Activated T-cell treated with anti-CD3 and anti-CD28 coated beads, Interleukin-2, amount 50 U/mL, for 4 hours (primary cell): Measurements from ENCODE around the gene STXBP4. TPM values are rescaled to one million over a fixed set of nuclear protein-coding genes. Genes with fewer than 3 reads are reported as not detected.

ENCODE experiments used
- ATAC-seq, 2 donors: fragments of 200-7000 bp; cut with Tn5 transposase; one replicate each; pipeline ENCODE4 v1.10.0; 2021
- DNase-seq: peaks from one replicate; pipeline ENCODE4 v3.0.0-alpha.2; 2020
- H3K27me3 Mint-ChIP-seq: one replicate; pipeline ENCODE4 v1.8.0; 2021; ENCODE audit warnings: low read depth, mixed read lengths
- H3K36me3 Mint-ChIP-seq: one replicate; pipeline ENCODE4 v1.8.0; 2022; ENCODE audit warnings: mixed read lengths; ENCODE audit not compliant: insufficient read depth
- H3K4me1 Mint-ChIP-seq: one replicate; pipeline ENCODE4 v1.8.0; 2021; ENCODE audit warnings: low read depth, mixed read lengths
- H3K4me3 Mint-ChIP-seq: one replicate; pipeline ENCODE4 v1.8.0; 2021; ENCODE audit warnings: mild to moderate bottlenecking, moderate library complexity, mixed read lengths
- H3K9me3 Mint-ChIP-seq: one replicate; pipeline ENCODE4 v1.8.0; 2021; ENCODE audit warnings: mixed read lengths
- total RNA-seq, 3 donors: library from RNA; stranded (reverse); gene quantifications; one replicate each; pipeline ENCODE4 v1.2.1, GENCODE V29; 2021

The STXBP4 gene
- total RNA-seq, 3 donors from 2014 or later = 5.1 to 8.1 (median 5.3) TPM

GRCh38 chr17:54980375-54980774, 11.8 kb downstream of the STXBP4 start:
- no peak for DNase-seq
- no peak for ATAC-seq
- H3K27me3 Mint-ChIP-seq = no peaks in the 10 kb centered on the region
- H3K4me3 Mint-ChIP-seq = no peak overlapping the region
- peaks cover 4% of the 10 kb centered on the region for H3K9me3 Mint-ChIP-seq
- H3K4me1 Mint-ChIP-seq = peaks cover 4% of the 10 kb centered on the region
- peaks cover 4% of the 10 kb centered on the region for H3K36me3 Mint-ChIP-seq

- ATAC-seq (no peak), DNase-seq (no peak)
- H3K9me3 Mint-ChIP-seq = peaks cover 4% of the 10 kb centered on the region
- peaks cover 2% of the 10 kb centered on the region for H3K4me1 Mint-ChIP-seq
- H3K27me3 Mint-ChIP-seq = no peaks in the 10 kb centered on the region
- H3K4me3 Mint-ChIP-seq = no peak overlapping the region
- no peaks in the 10 kb centered on the region for H3K36me3 Mint-ChIP-seq
These were observed 13.8 kb downstream of the STXBP4 start for GRCh38 chr17:54982399-54982798.

GRCh38 chr17:54983260-54983659, 14.7 kb downstream of the STXBP4 start:
- no peaks in the 10 kb centered on the region for H3K27me3 Mint-ChIP-seq
- H3K4me3 Mint-ChIP-seq = no peak overlapping the region
- ATAC-seq (no peak), DNase-seq (no peak)
- peaks cover 4% of the 10 kb centered on the region for H3K9me3 Mint-ChIP-seq
- peaks cover 2% of the 10 kb centered on the region for H3K4me1 Mint-ChIP-seq
- H3K36me3 Mint-ChIP-seq = no peaks in the 10 kb centered on the region

- Mint-ChIP-seq H3K36me3 (no peaks in the 10 kb centered on the region), H3K4me1 (no peaks in the 10 kb centered on the region), H3K9me3 (no peaks in the 10 kb centered on the region), H3K27me3 (no peaks in the 10 kb centered on the region), H3K4me3 (no peak overlapping the region)
- ATAC-seq = no peak
- no peak for DNase-seq
These were observed 16.9 kb downstream of the STXBP4 start for GRCh38 chr17:54985476-54985875.

GRCh38 chr17:54990118-54990517, 21.6 kb downstream of the STXBP4 start:
- ATAC-seq (no peak), DNase-seq (no peak)
- peaks cover 3% of the 10 kb centered on the region for H3K36me3 Mint-ChIP-seq
- H3K27me3 Mint-ChIP-seq = no peaks in the 10 kb centered on the region
- H3K4me1 Mint-ChIP-seq = no peaks in the 10 kb centered on the region
- no peak overlapping the region for H3K4me3 Mint-ChIP-seq
- no peaks in the 10 kb centered on the region for H3K9me3 Mint-ChIP-seq

GRCh38 chr17:54991567-54991966, 23.0 kb downstream of the STXBP4 start:
- Mint-ChIP-seq H3K27me3 (no peaks in the 10 kb centered on the region), H3K4me1 (no peaks in the 10 kb centered on the region), H3K9me3 (no peaks in the 10 kb centered on the region), H3K4me3 (no peak overlapping the region), H3K36me3 (peaks cover 6% of the 10 kb centered on the region)
- no peak for ATAC-seq
- no peak for DNase-seq

- H3K9me3 Mint-ChIP-seq = no peaks in the 10 kb centered on the region
- ATAC-seq (peak in 1 of 2 donors; percentile 37), DNase-seq (no peak)
- peaks cover 8% of the 10 kb centered on the region for H3K36me3 Mint-ChIP-seq
- no peaks in the 10 kb centered on the region for H3K4me1 Mint-ChIP-seq
- H3K4me3 Mint-ChIP-seq = no peak overlapping the region
- H3K27me3 Mint-ChIP-seq = no peaks in the 10 kb centered on the region
These were observed 24.5 kb downstream of the STXBP4 start for GRCh38 chr17:54992797-54993639.

GRCh38 chr17:54996441-54996840, 27.9 kb downstream of the STXBP4 start:
- Mint-ChIP-seq H3K27me3 (no peaks in the 10 kb centered on the region), H3K4me3 (no peak overlapping the region), H3K4me1 (no peaks in the 10 kb centered on the region), H3K36me3 (peaks cover 8% of the 10 kb centered on the region), H3K9me3 (no peaks in the 10 kb centered on the region)
- DNase-seq = no peak
- ATAC-seq = no peak

- ATAC-seq = no peak
- H3K4me1 Mint-ChIP-seq = no peaks in the 10 kb centered on the region
- no peak overlapping the region for H3K4me3 Mint-ChIP-seq
- H3K27me3 Mint-ChIP-seq = no peaks in the 10 kb centered on the region
- no peak for DNase-seq
- H3K9me3 Mint-ChIP-seq = no peaks in the 10 kb centered on the region
- H3K36me3 Mint-ChIP-seq = peaks cover 4% of the 10 kb centered on the region
These were observed 33.9 kb downstream of the STXBP4 start for GRCh38 chr17:55002458-55002857.

GRCh38 chr17:55004484-55004883, 35.9 kb downstream of the STXBP4 start:
- H3K27me3 Mint-ChIP-seq = no peaks in the 10 kb centered on the region
- no peak for ATAC-seq
- H3K4me3 Mint-ChIP-seq = no peak overlapping the region
- H3K4me1 Mint-ChIP-seq = no peaks in the 10 kb centered on the region
- H3K9me3 Mint-ChIP-seq = no peaks in the 10 kb centered on the region
- no peak for DNase-seq
- H3K36me3 Mint-ChIP-seq = peaks cover 12% of the 10 kb centered on the region

GRCh38 chr17:55005520-55005919, 37.0 kb downstream of the STXBP4 start:
- peaks cover 12% of the 10 kb centered on the region for H3K36me3 Mint-ChIP-seq
- ATAC-seq (no peak), DNase-seq (no peak)
- no peaks in the 10 kb centered on the region for H3K27me3 Mint-ChIP-seq
- H3K4me1 Mint-ChIP-seq = no peaks in the 10 kb centered on the region
- H3K4me3 Mint-ChIP-seq = no peak overlapping the region
- no peaks in the 10 kb centered on the region for H3K9me3 Mint-ChIP-seq

- Mint-ChIP-seq H3K9me3 (no peaks in the 10 kb centered on the region), H3K36me3 (peaks cover 12% of the 10 kb centered on the region), H3K27me3 (no peaks in the 10 kb centered on the region), H3K4me3 (no peak overlapping the region), H3K4me1 (no peaks in the 10 kb centered on the region)
- no peak for DNase-seq
- no peak for ATAC-seq
These were observed 55.1 kb downstream of the STXBP4 start for GRCh38 chr17:55023626-55024025.

GRCh38 chr17:55037828-55038227, 69.3 kb downstream of the STXBP4 start:
- peaks cover 2% of the 10 kb centered on the region for H3K4me1 Mint-ChIP-seq
- H3K4me3 Mint-ChIP-seq = no peak overlapping the region
- H3K9me3 Mint-ChIP-seq = no peaks in the 10 kb centered on the region
- peaks cover 6% of the 10 kb centered on the region for H3K36me3 Mint-ChIP-seq
- DNase-seq (no peak), ATAC-seq (peak; percentile 69 to 72)
- no peaks in the 10 kb centered on the region for H3K27me3 Mint-ChIP-seq

GRCh38 chr17:55038291-55038690, 69.7 kb downstream of the STXBP4 start:
- peaks cover 2% of the 10 kb centered on the region for H3K4me1 Mint-ChIP-seq
- H3K36me3 Mint-ChIP-seq = peaks cover 5% of the 10 kb centered on the region
- ATAC-seq (no peak), DNase-seq (no peak)
- H3K27me3 Mint-ChIP-seq = no peaks in the 10 kb centered on the region
- H3K9me3 Mint-ChIP-seq = no peaks in the 10 kb centered on the region
- H3K4me3 Mint-ChIP-seq = no peak overlapping the region

- no peaks in the 10 kb centered on the region for H3K9me3 Mint-ChIP-seq
- no peak for DNase-seq
- no peaks in the 10 kb centered on the region for H3K27me3 Mint-ChIP-seq
These were observed 72.0 kb downstream of the STXBP4 start for GRCh38 chr17:55040611-55041010.

More at GRCh38 chr17:55040611-55041010, 72.0 kb downstream of the STXBP4 start:
- no peak for ATAC-seq
- Mint-ChIP-seq H3K36me3 (peaks cover 11% of the 10 kb centered on the region), H3K4me3 (no peak overlapping the region), H3K4me1 (peaks cover 2% of the 10 kb centered on the region)
